A673 (cell line): ENCODE data around the gene SACS.

ENCODE experiments used
- EZH2 ChIP-seq: fragments of 200-600 bp; sonication (generic); IDR thresholded peaks from 2 replicates; pipeline ENCODE4 v1.6.1; 2017; ENCODE audit warnings: borderline replicate concordance, low read depth, mild to moderate bottlenecking, mixed read lengths, antibody characterized with exemption, low read length; ENCODE audit not compliant: poor library complexity, severe bottlenecking
- TF ChIP-seq, protein P1 (sequence below): fragments of 300-800, 200-600 bp; sonication (generic); conservative IDR thresholded peaks from 2 replicates; pipeline ENCODE4 v1.5.1; 2017; ENCODE audit warnings: low read depth, mild to moderate bottlenecking, antibody characterized with exemption, low read length, moderate library complexity, mixed read lengths

GRCh38 chr13:23344931-23345595 lies 88.4 kb downstream of the SACS start:
- TF ChIP-seq, protein P1, sequence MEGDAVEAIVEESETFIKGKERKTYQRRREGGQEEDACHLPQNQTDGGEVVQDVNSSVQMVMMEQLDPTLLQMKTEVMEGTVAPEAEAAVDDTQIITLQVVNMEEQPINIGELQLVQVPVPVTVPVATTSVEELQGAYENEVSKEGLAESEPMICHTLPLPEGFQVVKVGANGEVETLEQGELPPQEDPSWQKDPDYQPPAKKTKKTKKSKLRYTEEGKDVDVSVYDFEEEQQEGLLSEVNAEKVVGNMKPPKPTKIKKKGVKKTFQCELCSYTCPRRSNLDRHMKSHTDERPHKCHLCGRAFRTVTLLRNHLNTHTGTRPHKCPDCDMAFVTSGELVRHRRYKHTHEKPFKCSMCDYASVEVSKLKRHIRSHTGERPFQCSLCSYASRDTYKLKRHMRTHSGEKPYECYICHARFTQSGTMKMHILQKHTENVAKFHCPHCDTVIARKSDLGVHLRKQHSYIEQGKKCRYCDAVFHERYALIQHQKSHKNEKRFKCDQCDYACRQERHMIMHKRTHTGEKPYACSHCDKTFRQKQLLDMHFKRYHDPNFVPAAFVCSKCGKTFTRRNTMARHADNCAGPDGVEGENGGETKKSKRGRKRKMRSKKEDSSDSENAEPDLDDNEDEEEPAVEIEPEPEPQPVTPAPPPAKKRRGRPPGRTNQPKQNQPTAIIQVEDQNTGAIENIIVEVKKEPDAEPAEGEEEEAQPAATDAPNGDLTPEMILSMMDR: no peak
- no peak for TF ChIP-seq EZH2
